HepG2 (cell line): Measurements from ENCODE around the gene PLRG1. TPM values are rescaled to one million over a fixed set of nuclear protein-coding genes. Genes with fewer than 3 reads are reported as not detected.

Source experiments
- ATAC-seq: fragments of 200-7000 bp; cut with Tn5 transposase; 3 replicates; pipeline ENCODE4 v1.9.1; 2020; ENCODE audit warnings: mild to moderate bottlenecking, moderate library complexity
- BruUV-seq: library from RNA; stranded (reverse); fragments of 400-500 nt; replicated peaks from 2 replicates; lab custom pipeline; 2021; lab: Mats Ljungman, UMichigan
- CTCF ChIA-PET: fragments of 300-600 bp; formaldehyde crosslinking; extraction: SDS; loops from one replicate; lab custom pipeline; 2021; ENCODE audit warnings: low total read pairs, inconsistent platforms, low intra/inter-chr PET ratio; lab: Yijun Ruan, JAX
- POLR2A ChIA-PET: fragments of 350-600 bp; sonication (Branson Sonifier 250); formaldehyde crosslinking; loops from one replicate; lab custom pipeline; 2020; ENCODE audit warnings: antibody characterized with exemption, inconsistent platforms; lab: Yijun Ruan, JAX
- DNase-seq: peaks from one replicate; pipeline ENCODE4 v3.0.0-alpha.2; 2015; ENCODE audit warnings: low spot score
- FAIRE-seq: peaks from 3 replicates; lab custom pipeline; 2011; peaks lifted over from hg19 to GRCh38; lab: Jason Lieb, UNC
- H2AFZ ChIP-seq: one replicate; pipeline ENCODE4 v1.6.1; 2011; ENCODE audit warnings: low read length, inconsistent platforms
- H3K27ac ChIP-seq: fragments of 300-600 bp; 3 replicates; pipeline ENCODE4 v1.8.0; 2011; ENCODE audit warnings: mixed run types, mild to moderate bottlenecking, mixed read lengths, low read length, inconsistent platforms; ENCODE audit not compliant: insufficient read depth; ENCODE audit errors: extremely low read length
- H3K27me3 ChIP-seq, 2 experiments: fragments of 200-600 bp in 1 of 2; 2 replicates in 1 of 2; 3 replicates in 1 of 2; pipeline versions ENCODE4 v1.6.0 to v1.8.0; 2011; ENCODE audit warnings: low read length in 2 of 2, mild to moderate bottlenecking in 2 of 2, moderate library complexity in 2 of 2, inconsistent platforms in 1 of 2; ENCODE audit not compliant: insufficient read depth in 2 of 2, control insufficient read depth in 1 of 2
- H3K36me3 ChIP-seq, 2 experiments: fragments of 200-600 bp in 1 of 2; replicated peaks in 1 of 2; 2 replicates in 1 of 2; 3 replicates in 1 of 2; pipeline versions ENCODE4 v1.5.1 to v1.8.0; 2011; ENCODE audit warnings: low read length in 2 of 2, inconsistent platforms in 1 of 2; ENCODE audit not compliant: insufficient read depth in 2 of 2, control insufficient read depth in 1 of 2
- H3K4me1 ChIP-seq: 2 replicates; pipeline ENCODE4 v1.5.1; 2012; ENCODE audit warnings: low read length, inconsistent platforms; ENCODE audit not compliant: insufficient read depth
- H3K4me2 ChIP-seq: 2 replicates; pipeline ENCODE4 v1.6.0; 2011; ENCODE audit warnings: low read depth, low read length, inconsistent platforms
- H3K4me3 ChIP-seq, 3 experiments: fragments of 200-600 bp in 1 of 3; sonication (generic), shearing (Covaris generic) in 1 of 3; replicated peaks in 1 of 3; 2 replicates each; pipeline ENCODE4 v1.5.1; 2011 to 2016; ENCODE audit warnings: low read length in 3 of 3, inconsistent platforms in 2 of 3, low read depth in 2 of 3, mild to moderate bottlenecking in 2 of 3, control low read depth in 1 of 3, mixed read lengths in 1 of 3; ENCODE audit not compliant: insufficient read depth in 1 of 3
- H3K79me2 ChIP-seq: one replicate; pipeline ENCODE4 v1.6.1; 2011; ENCODE audit warnings: low read length, inconsistent platforms; ENCODE audit not compliant: insufficient read depth
- H3K9ac ChIP-seq: 2 replicates; pipeline ENCODE4 v1.6.0; 2011; ENCODE audit warnings: mild to moderate bottlenecking, low read depth, low read length, inconsistent platforms; ENCODE audit not compliant: insufficient read depth
- H3K9me3 ChIP-seq: 2 replicates; pipeline ENCODE4 v1.5.1; 2012; ENCODE audit warnings: mild to moderate bottlenecking, low read length
- H4K20me1 ChIP-seq: 2 replicates; pipeline ENCODE4 v1.6.0; 2011; ENCODE audit warnings: inconsistent platforms, mild to moderate bottlenecking, low read length, moderate library complexity; ENCODE audit not compliant: insufficient read depth
- FOXK2 ChIP-seq: fragments of 450-650 bp; IDR thresholded peaks from 2 replicates; pipeline ENCODE4 v1.6.1; 2016
- RFX5 ChIP-seq: IDR thresholded peaks from 2 replicates; pipeline ENCODE4 v1.6.1; 2011; ENCODE audit warnings: low read depth, low read length, improper control_type of control experiment
- SRSF1 ChIP-seq: fragments of 200-400 bp; formaldehyde crosslinking; optimal IDR thresholded peaks from 2 replicates; pipeline ENCODE3; 2017; ENCODE audit warnings: mild to moderate bottlenecking, low read depth, low read length, moderate library complexity
- WGBS: methylation state at CpG from one replicate; pipeline ENCODE4 v1.1.6; 2017; ENCODE audit warnings: low lambda C conversion rate; 5-methylcytosine and 5-hydroxymethylcytosine counted together
- in situ Hi-C: cut with HindIII; loops from 2 replicates; pipeline ENCODE4 v1.10.0; 2017; ENCODE audit warnings: low pct_unique_long_range_greater_than_20kb; ENCODE audit not compliant: extremely low pct_ligation_motif_present
- intact Hi-C: fragments of 100-400 bp; cut with micrococcal nuclease; formaldehyde crosslinking; loops from one replicate; pipeline ENCODE4 v1.10.0; 2022; ENCODE audit not compliant: unreplicated experiment
- polyA plus RNA-seq, 8 experiments: library from polyadenylated mRNA; depleted of rRNA in 3 of 8; stranded (reverse) in 7 of 8; unstranded in 1 of 8; fragments of >200 nt; fragmentation: Illumina TruSeq in 4 of 8; extraction: Trizol in 4 of 8; gene quantifications; 2 replicates each; pipeline versions ENCODE4 v1.2.1 to v1.2.3, GENCODE V29; 2011 to 2016; ENCODE audit warnings: low read depth in 4 of 8, missing spikeins in 1 of 8, mixed read lengths in 1 of 8; ENCODE audit not compliant: insufficient read depth in 1 of 8
- total RNA-seq, 5 experiments: library from RNA; depleted of rRNA; stranded (reverse); fragments of >200 nt; fragmentation: Illumina TruSeq; extraction: Trizol; gene quantifications; 2 replicates each; pipeline ENCODE4 v1.2.3, GENCODE V29; 2016; ENCODE audit warnings: low read depth in 1 of 5
- TF ChIP-seq, protein P1 (sequence below): sonication (generic); formaldehyde crosslinking; IDR thresholded peaks from 2 replicates; pipeline ENCODE4 v1.4.0; 2020; ENCODE audit warnings: mild to moderate bottlenecking, missing genetic modification reagents, borderline replicate concordance

The PLRG1 gene
- total and polyA plus RNA-seq, 2 of the 13 experiments (the other 11 are each of a cell fraction or from before 2014, with no cell fraction given): 77.3 to 110 TPM

DNA sequence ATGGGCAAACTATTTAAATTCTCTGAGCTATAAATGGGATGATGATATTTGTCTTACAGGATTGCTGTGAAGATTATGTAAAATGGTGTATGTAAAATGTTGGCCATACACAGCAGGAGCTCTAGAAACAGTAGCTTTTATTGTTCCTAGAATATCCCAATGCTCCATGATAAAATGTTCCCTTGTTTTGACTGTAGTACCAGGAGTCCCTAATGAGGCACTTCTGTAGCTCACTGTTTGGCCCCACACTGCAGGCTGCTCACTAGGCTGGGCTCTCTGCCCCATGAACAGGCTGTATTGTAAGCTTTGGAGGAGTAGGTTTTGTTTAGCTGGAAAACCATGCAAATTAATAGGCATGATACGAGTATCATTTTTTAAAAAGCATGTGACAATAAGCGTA, 43.7 kb upstream of the PLRG1 start:
- intact Hi-C loops (no loop called here), in situ Hi-C loops (no loop called here)
- H3K27me3 ChIP-seq: no peaks in the 10 kb centered on the region
- 46% methylated on average over 2 of the region's 2 CpGs for WGBS
- H3K9ac ChIP-seq: no peak overlapping the region; the same call in 1 of the 2 replicates
- no TSS peak for BruUV-seq
- no peaks in the 10 kb centered on the region for H3K36me3 ChIP-seq
- H2AFZ ChIP-seq: no peak overlapping the region
- H3K4me1 ChIP-seq: peaks cover 94% of the 10 kb centered on the region
- ChIA-PET POLR2A (interaction anchor here (0.9 to 16.0 kb wide), 5 partner anchors 9 to 34 kb away, joined by 3 to 468 read pairs (median 4); partner anchors contain the start of gene FGG), CTCF (no interaction called here)
- DNase-seq (no peak), ATAC-seq (no peak), FAIRE-seq (no peak)
- no peaks in the 10 kb centered on the region for H4K20me1 ChIP-seq
- H3K4me2 ChIP-seq: no peak overlapping the region
- H3K79me2 ChIP-seq: peaks cover 17% of the 10 kb centered on the region
- peak overlapping the region; percentile 5 for H3K27ac ChIP-seq
- no peak overlapping the region for H3K4me3 ChIP-seq
- TF ChIP-seq SRSF1 (no peak), RFX5 (no peak), FOXK2 (no peak)
- TF ChIP-seq, protein P1, sequence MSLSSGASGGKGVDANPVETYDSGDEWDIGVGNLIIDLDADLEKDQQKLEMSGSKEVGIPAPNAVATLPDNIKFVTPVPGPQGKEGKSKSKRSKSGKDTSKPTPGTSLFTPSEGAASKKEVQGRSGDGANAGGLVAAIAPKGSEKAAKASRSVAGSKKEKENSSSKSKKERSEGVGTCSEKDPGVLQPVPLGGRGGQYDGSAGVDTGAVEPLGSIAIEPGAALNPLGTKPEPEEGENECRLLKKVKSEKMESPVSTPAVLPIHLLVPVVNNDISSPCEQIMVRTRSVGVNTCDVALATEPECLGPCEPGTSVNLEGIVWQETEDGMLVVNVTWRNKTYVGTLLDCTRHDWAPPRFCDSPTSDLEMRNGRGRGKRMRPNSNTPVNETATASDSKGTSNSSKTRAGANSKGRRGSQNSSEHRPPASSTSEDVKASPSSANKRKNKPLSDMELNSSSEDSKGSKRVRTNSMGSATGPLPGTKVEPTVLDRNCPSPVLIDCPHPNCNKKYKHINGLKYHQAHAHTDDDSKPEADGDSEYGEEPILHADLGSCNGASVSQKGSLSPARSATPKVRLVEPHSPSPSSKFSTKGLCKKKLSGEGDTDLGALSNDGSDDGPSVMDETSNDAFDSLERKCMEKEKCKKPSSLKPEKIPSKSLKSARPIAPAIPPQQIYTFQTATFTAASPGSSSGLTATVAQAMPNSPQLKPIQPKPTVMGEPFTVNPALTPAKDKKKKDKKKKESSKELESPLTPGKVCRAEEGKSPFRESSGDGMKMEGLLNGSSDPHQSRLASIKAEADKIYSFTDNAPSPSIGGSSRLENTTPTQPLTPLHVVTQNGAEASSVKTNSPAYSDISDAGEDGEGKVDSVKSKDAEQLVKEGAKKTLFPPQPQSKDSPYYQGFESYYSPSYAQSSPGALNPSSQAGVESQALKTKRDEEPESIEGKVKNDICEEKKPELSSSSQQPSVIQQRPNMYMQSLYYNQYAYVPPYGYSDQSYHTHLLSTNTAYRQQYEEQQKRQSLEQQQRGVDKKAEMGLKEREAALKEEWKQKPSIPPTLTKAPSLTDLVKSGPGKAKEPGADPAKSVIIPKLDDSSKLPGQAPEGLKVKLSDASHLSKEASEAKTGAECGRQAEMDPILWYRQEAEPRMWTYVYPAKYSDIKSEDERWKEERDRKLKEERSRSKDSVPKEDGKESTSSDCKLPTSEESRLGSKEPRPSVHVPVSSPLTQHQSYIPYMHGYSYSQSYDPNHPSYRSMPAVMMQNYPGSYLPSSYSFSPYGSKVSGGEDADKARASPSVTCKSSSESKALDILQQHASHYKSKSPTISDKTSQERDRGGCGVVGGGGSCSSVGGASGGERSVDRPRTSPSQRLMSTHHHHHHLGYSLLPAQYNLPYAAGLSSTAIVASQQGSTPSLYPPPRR (CRISPR knock-in tag): 0 out of 2 replicates have a peak, but pooled peaks have one; percentile 4
- H3K9me3 ChIP-seq: no peaks in the 10 kb centered on the region
